ENCODE data around the gene BAZ2A. TPM values are rescaled to one million over a fixed set of nuclear protein-coding genes. Genes with fewer than 3 reads are reported as not detected.
"Not testable (repeated sequence)": the region's sequence is repeated elsewhere in the genome, so short reads cannot be mapped to it uniquely, and the experiment has no call there.

The BAZ2A gene
- total RNA-seq, 3 donors from 2014 or later: 109 to 144 (median 110) TPM

- H3K4me1 ChIP-seq (ENCODE audit: low read depth): no peaks in the 10 kb centered on the region
- ATAC-seq (no peak), DNase-seq (no peak)
- no peak for TF ChIP-seq CTCF (IDR thresholded peaks at IDR 0.05)
- peaks cover 12% of the 10 kb centered on the region for H3K9me3 ChIP-seq
- no peaks in the 10 kb centered on the region for H3K36me3 ChIP-seq (ENCODE audit: low read depth)
- H3K4me3 ChIP-seq: no peak overlapping the region
- intact Hi-C loops (cut with DNase I, micrococcal nuclease): no loop called here
These were observed 27.6 kb upstream of the BAZ2A start for GRCh38 chr12:56657416-56658379.

GRCh38 chr12:56653781-56654180, 23.7 kb upstream of the BAZ2A start:
- H3K36me3 ChIP-seq (ENCODE audit: low read depth); ATAC-seq; H3K4me3 ChIP-seq; intact Hi-C loops (cut with DNase I, micrococcal nuclease); H3K4me1 ChIP-seq (ENCODE audit: low read depth): not testable (repeated sequence)
- DNase-seq: peak in 1 of 3 donors; percentile 3
- H3K9me3 ChIP-seq: peaks cover 12% of the 10 kb centered on the region

- H3K4me3 ChIP-seq; H3K36me3 ChIP-seq (ENCODE audit: low read depth); intact Hi-C loops (cut with DNase I, micrococcal nuclease); H3K9me3 ChIP-seq; ATAC-seq: not testable (repeated sequence)
- peaks cover 18% of the 10 kb centered on the region for H3K4me1 ChIP-seq (ENCODE audit: low read depth)
- peak in 1 of 3 donors; percentile 8 for DNase-seq
These were observed 17.9 kb upstream of the BAZ2A start for GRCh38 chr12:56648023-56648422.

GRCh38 chr12:56645717-56646446, 15.8 kb upstream of the BAZ2A start, which contains the start of gene ATP5F1B:
TSS of gene ATP5F1B (minus strand) at chr12:56645984. CDS start at chr12:56645963, 21 bp downstream.
- H3K4me1 ChIP-seq (ENCODE audit: low read depth): peaks cover 30% of the 10 kb centered on the region
- no peak for TF ChIP-seq CTCF (IDR thresholded peaks at IDR 0.05)
- DNase-seq (peak; percentile 92 to 98 (median 97)), ATAC-seq (peak; percentile 97)
- no peaks in the 10 kb centered on the region for H3K9me3 ChIP-seq
- intact Hi-C loops (cut with DNase I, micrococcal nuclease): no loop called here
- peak within 1 kb of the TSS; percentile 88 for H3K4me3 ChIP-seq
- peaks cover 12% of the 10 kb centered on the region for H3K36me3 ChIP-seq (ENCODE audit: low read depth)

- TF ChIP-seq CTCF (IDR thresholded peaks at IDR 0.05): no peak
- intact Hi-C loops (cut with DNase I, micrococcal nuclease): no loop called here
- H3K36me3 ChIP-seq (ENCODE audit: low read depth): peaks cover 12% of the 10 kb centered on the region
- peaks cover 30% of the 10 kb centered on the region for H3K4me1 ChIP-seq (ENCODE audit: low read depth)
- H3K9me3 ChIP-seq: no peaks in the 10 kb centered on the region
- DNase-seq (peak; percentile 44 to 57 (median 50)), ATAC-seq (peak; percentile 1)
- peak overlapping the region; percentile 88 for H3K4me3 ChIP-seq
These were observed 15.1 kb upstream of the BAZ2A start for GRCh38 chr12:56645201-56645716.

GRCh38 chr12:56644654-56645053, 14.5 kb upstream of the BAZ2A start:
- Histone ChIP-seq H3K4me1 (ENCODE audit: low read depth) (peaks cover 30% of the 10 kb centered on the region), H3K36me3 (ENCODE audit: low read depth) (peaks cover 12% of the 10 kb centered on the region), H3K4me3 (peak overlapping the region; percentile 88), H3K9me3 (no peaks in the 10 kb centered on the region)
- ATAC-seq (no peak), DNase-seq (no peak)
- intact Hi-C loops (cut with DNase I, micrococcal nuclease): no loop called here
- no peak for TF ChIP-seq CTCF (IDR thresholded peaks at IDR 0.05)
